H9 (cell line): Measurements from ENCODE around the gene SH3RF3. TPM values are rescaled to one million over a fixed set of nuclear protein-coding genes. Genes with fewer than 3 reads are reported as not detected.

ENCODE experiments used
- DNase-seq: peaks from one replicate; pipeline ENCODE4 v3.0.0-alpha.2; 2017
- H2AFZ ChIP-seq: one replicate; pipeline ENCODE4 v1.6.1; 2013; ENCODE audit warnings: mild to moderate bottlenecking, low read length, control low read depth, moderate library complexity
- H2AK5ac ChIP-seq: 2 replicates; pipeline ENCODE4 v1.6.1; 2013; ENCODE audit warnings: low read length, control low read depth, mixed read lengths; ENCODE audit not compliant: insufficient read length
- H2BK120ac ChIP-seq: one replicate; pipeline ENCODE4 v1.6.1; 2013; ENCODE audit warnings: low read depth, mild to moderate bottlenecking, low read length, control low read depth, inconsistent platforms; ENCODE audit not compliant: poor library complexity, severe bottlenecking
- H2BK12ac ChIP-seq: 2 replicates; pipeline ENCODE4 v1.6.1; 2013; ENCODE audit warnings: low read length, control low read depth, mixed read lengths, low read depth; ENCODE audit not compliant: insufficient read length
- H2BK15ac ChIP-seq: 2 replicates; pipeline ENCODE4 v1.6.1; 2013; ENCODE audit warnings: low read depth, low read length, control low read depth
- H2BK20ac ChIP-seq: one replicate; pipeline ENCODE4 v1.6.1; 2013; ENCODE audit warnings: low read depth, mild to moderate bottlenecking, low read length, control low read depth, inconsistent platforms; ENCODE audit not compliant: poor library complexity, severe bottlenecking
- H2BK5ac ChIP-seq: 2 replicates; pipeline ENCODE4 v1.6.1; 2013; ENCODE audit warnings: low read length, control low read depth, mixed read lengths; ENCODE audit not compliant: insufficient read length
- H3K14ac ChIP-seq: 2 replicates; pipeline ENCODE4 v1.6.1; 2013; ENCODE audit warnings: low read length, control low read depth; ENCODE audit not compliant: insufficient read depth
- H3K18ac ChIP-seq: 2 replicates; pipeline ENCODE4 v1.6.1; 2013; ENCODE audit warnings: low read depth, mild to moderate bottlenecking, mixed read lengths, low read length, control low read depth; ENCODE audit not compliant: insufficient read length
- H3K23ac ChIP-seq: 2 replicates; pipeline ENCODE4 v1.6.1; 2013; ENCODE audit warnings: low read length, control low read depth, mixed read lengths, low read depth; ENCODE audit not compliant: insufficient read length
- H3K23me2 ChIP-seq: 2 replicates; pipeline ENCODE4 v1.6.1; 2013; ENCODE audit warnings: low read depth, mild to moderate bottlenecking, mixed read lengths, low read length, control low read depth; ENCODE audit not compliant: insufficient read length, poor library complexity, severe bottlenecking
- H3K27ac ChIP-seq: 2 replicates; pipeline ENCODE4 v1.5.1; 2013; ENCODE audit warnings: low read length, control low read depth, mixed read lengths, low read depth; ENCODE audit not compliant: insufficient read length
- H3K27me3 ChIP-seq: 2 replicates; pipeline ENCODE4 v1.6.1; 2013; ENCODE audit warnings: low read length, control low read depth, inconsistent platforms; ENCODE audit not compliant: insufficient read depth
- H3K4ac ChIP-seq: 2 replicates; pipeline ENCODE4 v1.6.1; 2013; ENCODE audit warnings: low read depth, mild to moderate bottlenecking, control low read depth, inconsistent platforms, low read length, moderate library complexity
- H3K4me1 ChIP-seq: 2 replicates; pipeline ENCODE4 v1.6.1; 2013; ENCODE audit warnings: low read length, control low read depth, inconsistent platforms; ENCODE audit not compliant: insufficient read depth
- H3K4me2 ChIP-seq: 2 replicates; pipeline ENCODE4 v1.6.1; 2013; ENCODE audit warnings: low read length, control low read depth, mixed read lengths; ENCODE audit not compliant: insufficient read length, insufficient read depth
- H3K56ac ChIP-seq: 2 replicates; pipeline ENCODE4 v1.6.1; 2013; ENCODE audit warnings: low read depth, mild to moderate bottlenecking, mixed read lengths, low read length, control low read depth; ENCODE audit not compliant: insufficient read length
- H3K79me1 ChIP-seq: 2 replicates; pipeline ENCODE4 v1.6.1; 2013; ENCODE audit warnings: low read depth, mild to moderate bottlenecking, moderate library complexity, low read length, control low read depth, inconsistent platforms; ENCODE audit not compliant: insufficient read depth, poor library complexity, severe bottlenecking
- H3K79me2 ChIP-seq: 2 replicates; pipeline ENCODE4 v1.6.1; 2013; ENCODE audit warnings: low read length, control low read depth, inconsistent platforms; ENCODE audit not compliant: insufficient read depth
- H3K9ac ChIP-seq: 2 replicates; pipeline ENCODE4 v1.6.1; 2013; ENCODE audit warnings: low read length, control low read depth, mixed read lengths; ENCODE audit not compliant: insufficient read length; ENCODE audit errors: extremely low read depth
- H3K9me3 ChIP-seq: one replicate; pipeline ENCODE4 v1.6.1; 2013; ENCODE audit warnings: low read depth, low read length, inconsistent platforms; ENCODE audit not compliant: control insufficient read depth
- H3T11ph ChIP-seq: one replicate; pipeline ENCODE4 v1.6.1; 2013; ENCODE audit warnings: mild to moderate bottlenecking, low read length, control low read depth, inconsistent platforms
- H4K20me1 ChIP-seq: one replicate; pipeline ENCODE4 v1.6.1; 2013; ENCODE audit not compliant: control insufficient read depth, insufficient read length, insufficient read depth
- H4K5ac ChIP-seq: 2 replicates; pipeline ENCODE4 v1.6.1; 2013; ENCODE audit warnings: low read depth, mild to moderate bottlenecking, mixed read lengths, low read length, control low read depth; ENCODE audit not compliant: insufficient read length
- H4K8ac ChIP-seq: replicated peaks from 2 replicates; pipeline ENCODE4 v1.6.1; 2013; ENCODE audit warnings: low read length, control low read depth, mixed read lengths, low read depth; ENCODE audit not compliant: insufficient read length
- H4K91ac ChIP-seq: 2 replicates; pipeline ENCODE4 v1.6.1; 2013; ENCODE audit warnings: low read depth, mild to moderate bottlenecking, moderate library complexity, mixed read lengths, low read length, control low read depth; ENCODE audit not compliant: insufficient read length
- H3K27ac Mint-ChIP-seq, 3 experiments: 2 replicates in 2 of 3; 3 replicates in 1 of 3; pipeline ENCODE4 v1.8.0; 2020 to 2021; ENCODE audit warnings: mixed read lengths in 3 of 3, mild to moderate bottlenecking in 1 of 3, moderate library complexity in 1 of 3
- H3K27me3 Mint-ChIP-seq: 2 replicates; pipeline ENCODE4 v1.8.0; 2021; ENCODE audit warnings: low read depth, mild to moderate bottlenecking, moderate library complexity, mixed read lengths
- H3K36me3 Mint-ChIP-seq, 3 experiments: 2 replicates in 2 of 3; 3 replicates in 1 of 3; pipeline ENCODE4 v1.8.0; 2020 to 2021; ENCODE audit warnings: low read depth in 3 of 3, mixed read lengths in 3 of 3; ENCODE audit not compliant: insufficient read depth in 1 of 3
- H3K4me1 Mint-ChIP-seq, 2 experiments: 2 replicates each; pipeline ENCODE4 v1.8.0; 2020; ENCODE audit warnings: mixed read lengths in 2 of 2
- H3K4me3 Mint-ChIP-seq, 2 experiments: 2 replicates in 1 of 2; 3 replicates in 1 of 2; pipeline ENCODE4 v1.8.0; 2020 to 2021; ENCODE audit warnings: mild to moderate bottlenecking in 2 of 2, mixed read lengths in 2 of 2, moderate library complexity in 1 of 2
- H3K9me3 Mint-ChIP-seq, 2 experiments: 2 replicates in 1 of 2; 3 replicates in 1 of 2; pipeline ENCODE4 v1.8.0; 2020; ENCODE audit warnings: mild to moderate bottlenecking in 2 of 2, mixed read lengths in 2 of 2, moderate library complexity in 1 of 2
- WGBS: extraction: QIAGEN DNeasy Blood & Tissue Kit; methylation state at CpG from one replicate; pipeline ENCODE4 v1.1.7; 2013; ENCODE audit warnings: missing lambda C conversion rate, low lambda C conversion rate, mixed read lengths; ENCODE audit not compliant: insufficient read length; ENCODE audit errors: extremely low coverage; 5-methylcytosine and 5-hydroxymethylcytosine counted together
- total RNA-seq: library from RNA; stranded (reverse); gene quantifications from 2 replicates; pipeline ENCODE4 v1.2.1, GENCODE V29; 2021
- TF ChIP-seq, protein P1 (sequence below): fragments of 200-600 bp; sonication (generic); conservative IDR thresholded peaks from 3 replicates; pipeline ENCODE4 v1.8.0; 2021; ENCODE audit warnings: antibody characterized with exemption, mild to moderate bottlenecking

Gene SH3RF3
- total RNA-seq, 1 experiment from 2014 or later: 0.46 TPM

DNA sequence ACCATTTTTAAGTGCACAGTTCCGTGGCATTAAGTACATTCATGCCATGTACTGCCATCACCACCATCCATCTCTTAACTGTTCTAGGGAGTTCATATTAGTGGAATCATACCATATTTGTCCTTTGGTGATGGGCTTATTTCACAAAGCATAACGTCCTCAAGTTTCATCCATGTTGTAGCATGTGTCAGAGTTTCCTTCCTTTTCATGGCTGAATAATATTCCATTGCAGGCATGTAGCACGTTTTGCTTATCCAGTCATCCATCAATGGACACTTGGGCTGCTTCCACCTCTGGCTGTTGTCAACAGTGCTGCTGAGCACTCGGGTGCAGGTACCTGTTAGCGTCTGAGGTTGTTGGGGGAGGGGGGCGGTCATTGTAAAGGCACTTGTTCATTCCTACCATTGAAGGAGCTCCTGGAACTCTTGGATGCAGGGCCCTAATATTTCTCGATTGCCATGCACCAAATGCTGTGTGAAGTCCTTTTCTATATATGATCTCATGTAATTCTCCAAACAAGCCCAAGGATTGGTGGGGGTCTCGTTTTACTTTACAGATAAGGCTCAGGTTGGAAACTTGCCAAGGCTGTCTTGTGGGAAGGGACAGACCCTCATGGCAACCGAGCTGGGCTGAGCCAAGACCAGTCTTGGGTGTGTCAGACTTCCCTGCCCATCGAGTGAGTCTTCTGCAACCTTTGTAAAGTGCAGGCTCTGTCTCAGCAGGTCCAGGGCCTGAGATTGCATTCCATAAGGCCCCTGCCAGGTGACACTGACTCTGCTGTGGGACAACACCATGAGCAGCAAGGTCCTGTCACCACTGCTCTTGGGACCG is 42.9 kb upstream of the SH3RF3 start:
- H3K4me3 Mint-ChIP-seq: no peak overlapping the region
- WGBS: no CpG with 5 or more reads among the region's 11 CpGs
- Histone ChIP-seq H3K79me2 (no peaks in the 10 kb centered on the region), H3K4ac (no peak overlapping the region), H3K23me2 (no peaks in the 10 kb centered on the region), H3T11ph (no peak overlapping the region), H2BK12ac (no peak overlapping the region), H2BK15ac (no peak overlapping the region), H4K8ac (no peak overlapping the region), H2BK5ac (no peak overlapping the region), H3K9ac (no peak overlapping the region), H2AK5ac (no peak overlapping the region), H2BK20ac (no peak overlapping the region), H3K27me3 (no peaks in the 10 kb centered on the region), H2AFZ (no peak overlapping the region), H3K14ac (no peak overlapping the region; the same call in 1 of the 2 replicates), H3K9me3 (no peaks in the 10 kb centered on the region), H2BK120ac (no peak overlapping the region), H3K18ac (no peak overlapping the region), H4K91ac (no peak overlapping the region), H3K27ac (no peak overlapping the region), H3K4me2 (no peak overlapping the region), H4K5ac (no peak overlapping the region), H4K20me1 (no peaks in the 10 kb centered on the region), H3K4me1 (no peaks in the 10 kb centered on the region), H3K56ac (no peak overlapping the region), H3K23ac (no peak overlapping the region), H3K79me1 (no peaks in the 10 kb centered on the region)
- no peak for DNase-seq
- TF ChIP-seq, protein P1, sequence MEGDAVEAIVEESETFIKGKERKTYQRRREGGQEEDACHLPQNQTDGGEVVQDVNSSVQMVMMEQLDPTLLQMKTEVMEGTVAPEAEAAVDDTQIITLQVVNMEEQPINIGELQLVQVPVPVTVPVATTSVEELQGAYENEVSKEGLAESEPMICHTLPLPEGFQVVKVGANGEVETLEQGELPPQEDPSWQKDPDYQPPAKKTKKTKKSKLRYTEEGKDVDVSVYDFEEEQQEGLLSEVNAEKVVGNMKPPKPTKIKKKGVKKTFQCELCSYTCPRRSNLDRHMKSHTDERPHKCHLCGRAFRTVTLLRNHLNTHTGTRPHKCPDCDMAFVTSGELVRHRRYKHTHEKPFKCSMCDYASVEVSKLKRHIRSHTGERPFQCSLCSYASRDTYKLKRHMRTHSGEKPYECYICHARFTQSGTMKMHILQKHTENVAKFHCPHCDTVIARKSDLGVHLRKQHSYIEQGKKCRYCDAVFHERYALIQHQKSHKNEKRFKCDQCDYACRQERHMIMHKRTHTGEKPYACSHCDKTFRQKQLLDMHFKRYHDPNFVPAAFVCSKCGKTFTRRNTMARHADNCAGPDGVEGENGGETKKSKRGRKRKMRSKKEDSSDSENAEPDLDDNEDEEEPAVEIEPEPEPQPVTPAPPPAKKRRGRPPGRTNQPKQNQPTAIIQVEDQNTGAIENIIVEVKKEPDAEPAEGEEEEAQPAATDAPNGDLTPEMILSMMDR: no peak
- H3K4me1 Mint-ChIP-seq: no peaks in the 10 kb centered on the region; a peak in 1 of 4 replicates
- H3K27me3 Mint-ChIP-seq: peaks cover 8% of the 10 kb centered on the region
- H3K9me3 Mint-ChIP-seq: peaks cover 10 to 12% of the 10 kb centered on the region in 2 experiments; a peak in 4 of 5 replicates
- peaks cover 0 to 3% (median 0%) of the 10 kb centered on the region in 3 experiments; a peak in 2 of 7 replicates for H3K36me3 Mint-ChIP-seq
- H3K27ac Mint-ChIP-seq: no peak overlapping the region
